HG02938 (cell line): ENCODE results near the gene BNC2.
"Not testable (repeated sequence)": the region's sequence is repeated elsewhere in the genome, so short reads cannot be mapped to it uniquely, and the experiment has no call there.

ENCODE experiments used
- ATAC-seq: cut with Tn5 transposase; IDR thresholded peaks from one replicate; pipeline ENCODE4 v1.9.1; 2021; ENCODE audit warnings: mild to moderate bottlenecking, moderate library complexity; ENCODE audit not compliant: unreplicated experiment

BNC2 gene

GRCh38 chr9:16516891-16517290 is 353.6 kb downstream of the BNC2 start:
- no peak for ATAC-seq

- ATAC-seq: no peak
Observed at GRCh38 chr9:16515879-16516301, 354.6 kb downstream of the BNC2 start.

GRCh38 chr9:16515207-16515606 is 355.3 kb downstream of the BNC2 start:
- no peak for ATAC-seq

- ATAC-seq: no peak
Observed at GRCh38 chr9:16514131-16514530, 356.3 kb downstream of the BNC2 start.

GRCh38 chr9:16512281-16512680 is 358.2 kb downstream of the BNC2 start:
- ATAC-seq: no peak

- no peak for ATAC-seq
Observed at GRCh38 chr9:16510482-16510881, 360.0 kb downstream of the BNC2 start.

- ATAC-seq: no peak
Observed at GRCh38 chr9:16509997-16510396, 360.5 kb downstream of the BNC2 start.

GRCh38 chr9:16505199-16505598 is 365.3 kb downstream of the BNC2 start:
- no peak for ATAC-seq

GRCh38 chr9:16501726-16502125 is 368.7 kb downstream of the BNC2 start:
- ATAC-seq: no peak

GRCh38 chr9:16501141-16501540 is 369.3 kb downstream of the BNC2 start:
- ATAC-seq: no peak

GRCh38 chr9:16500386-16500785 is 370.1 kb downstream of the BNC2 start:
- ATAC-seq: no peak

- ATAC-seq: no peak
Observed at GRCh38 chr9:16499892-16500291, 370.6 kb downstream of the BNC2 start.

- ATAC-seq: no peak
Observed at GRCh38 chr9:16496908-16497307, 373.6 kb downstream of the BNC2 start.

- ATAC-seq: no peak
Observed at GRCh38 chr9:16487915-16488314, 382.6 kb downstream of the BNC2 start.

- ATAC-seq: no peak
Observed at GRCh38 chr9:16485575-16486321, 384.7 kb downstream of the BNC2 start.

- ATAC-seq: no peak
Observed at GRCh38 chr9:16485160-16485559, 385.3 kb downstream of the BNC2 start.

GRCh38 chr9:16484744-16485143 is 385.7 kb downstream of the BNC2 start:
- ATAC-seq: no peak

- no peak for ATAC-seq
Observed at GRCh38 chr9:16484180-16484579, 386.3 kb downstream of the BNC2 start.

GRCh38 chr9:16482764-16483163 is 387.7 kb downstream of the BNC2 start:
- no peak for ATAC-seq

- not testable (repeated sequence) for ATAC-seq
Observed at GRCh38 chr9:16480584-16480983, 389.9 kb downstream of the BNC2 start.

GRCh38 chr9:16475996-16476395 is 394.5 kb downstream of the BNC2 start:
- no peak for ATAC-seq

- ATAC-seq: no peak
Observed at GRCh38 chr9:16475257-16475656, 395.2 kb downstream of the BNC2 start.

- ATAC-seq: no peak
Observed at GRCh38 chr9:16469184-16469583, 401.3 kb downstream of the BNC2 start.
